K562 (cell line): ENCODE data around the gene NDUFA3. TPM values are rescaled to one million over a fixed set of nuclear protein-coding genes. Genes with fewer than 3 reads are reported as not detected.

Experiments used
- ATAC-seq: fragments of 200-7000 bp; cut with Tn5 transposase; 3 replicates; pipeline ENCODE4 v1.9.1; 2020; ENCODE audit warnings: moderate library complexity
- BruUV-seq: library from RNA; stranded (reverse); fragments of 400-500 nt; replicated peaks from 2 replicates; lab custom pipeline; 2021; lab: Mats Ljungman, UMichigan
- CTCF ChIA-PET: fragments of 300-600 bp; formaldehyde crosslinking; extraction: SDS; loops from one replicate; lab custom pipeline; 2021; ENCODE audit warnings: low intra/inter-chr PET ratio; lab: Yijun Ruan, JAX
- POLR2A ChIA-PET: fragments of 300-600, 350-650 bp; sonication (Branson Sonifier 250); formaldehyde crosslinking; extraction: SDS; loops from one replicate; lab custom pipeline; 2021; ENCODE audit warnings: antibody characterized with exemption, inconsistent platforms; lab: Yijun Ruan, JAX
- DNase-seq, 4 experiments: peaks; one replicate each; pipeline versions ENCODE4 v3.0.0 to v3.0.0-alpha.2; 2011 to 2018; ENCODE audit warnings: low spot score in 3 of 4, mixed read lengths in 3 of 4; ENCODE audit errors: extremely low read depth in 1 of 4
- FAIRE-seq: peaks from 2 replicates; lab custom pipeline; 2011; peaks lifted over from hg19 to GRCh38; lab: Jason Lieb, UNC
- H2AFZ ChIP-seq: 2 replicates; pipeline ENCODE4 v1.6.0; 2011; ENCODE audit warnings: low read depth, low read length, control low read depth, inconsistent platforms
- H3K27ac ChIP-seq: fragments of 200-600 bp; 3 replicates; pipeline ENCODE4 v1.8.0; 2011; ENCODE audit warnings: low read depth, mild to moderate bottlenecking, control low read depth, inconsistent platforms, low read length, moderate library complexity, mixed read lengths; ENCODE audit errors: extremely low read depth
- H3K27me3 ChIP-seq, 2 experiments: fragments of 300-600 bp in 1 of 2; 2 replicates in 1 of 2; 3 replicates in 1 of 2; pipeline versions ENCODE4 v1.6.0 to v1.8.0; 2011; ENCODE audit warnings: inconsistent platforms in 2 of 2, low read length in 2 of 2, mild to moderate bottlenecking in 1 of 2, mixed read lengths in 1 of 2, moderate library complexity in 1 of 2; ENCODE audit not compliant: control insufficient read depth in 2 of 2, insufficient read depth in 2 of 2
- H3K36me3 ChIP-seq: fragments of 300-600 bp; 3 replicates; pipeline ENCODE4 v1.8.0; 2011; ENCODE audit warnings: mild to moderate bottlenecking, low read length, inconsistent platforms; ENCODE audit not compliant: control insufficient read depth, insufficient read depth
- H3K4me1 ChIP-seq, 2 experiments: fragments of 200-600 bp in 1 of 2; replicated peaks in 1 of 2; 2 replicates in 1 of 2; 3 replicates in 1 of 2; pipeline versions ENCODE4 v1.5.1 to v1.8.0; 2011; ENCODE audit warnings: inconsistent platforms in 2 of 2, low read length in 2 of 2, mild to moderate bottlenecking in 1 of 2, mixed read lengths in 1 of 2, moderate library complexity in 1 of 2; ENCODE audit not compliant: control insufficient read depth in 2 of 2, insufficient read depth in 2 of 2
- H3K4me2 ChIP-seq: 2 replicates; pipeline ENCODE4 v1.6.1; 2011; ENCODE audit warnings: low read length, control low read depth, inconsistent platforms, mixed read lengths; ENCODE audit not compliant: insufficient read depth
- H3K4me3 ChIP-seq: fragments of 200-600 bp; sonication (generic), shearing (Covaris generic); 2 replicates; pipeline ENCODE4 v1.5.1; 2016; ENCODE audit warnings: control low read depth, inconsistent platforms
- H3K79me2 ChIP-seq: fragments of 200-600 bp; 3 replicates; pipeline ENCODE4 v1.8.0; 2011; ENCODE audit warnings: low read length, inconsistent platforms; ENCODE audit not compliant: control insufficient read depth, insufficient read depth
- H3K9ac ChIP-seq, 2 experiments: 2 replicates each; pipeline versions ENCODE4 v1.6.0 to v1.6.1; 2011; ENCODE audit warnings: low read depth in 2 of 2, low read length in 2 of 2, control low read depth in 1 of 2, inconsistent platforms in 1 of 2, mild to moderate bottlenecking in 1 of 2, mixed read lengths in 1 of 2; ENCODE audit not compliant: insufficient read depth in 1 of 2
- H3K9me1 ChIP-seq: one replicate; pipeline ENCODE4 v1.6.0; 2011; ENCODE audit warnings: inconsistent platforms, mild to moderate bottlenecking, low read length, moderate library complexity; ENCODE audit not compliant: control insufficient read depth, insufficient read depth
- H3K9me3 ChIP-seq: replicated peaks from 2 replicates; pipeline ENCODE4 v1.5.1; 2011; ENCODE audit warnings: low read depth, low read length, inconsistent platforms; ENCODE audit not compliant: control insufficient read depth, insufficient read depth
- H4K20me1 ChIP-seq: replicated peaks from 2 replicates; pipeline ENCODE4 v1.6.1; 2011; ENCODE audit warnings: low read length, inconsistent platforms, mixed read lengths; ENCODE audit not compliant: control insufficient read depth, insufficient read depth
- CBFA2T2 ChIP-seq: fragments of 450-650 bp; conservative IDR thresholded peaks from 2 replicates; pipeline ENCODE4 v1.6.1; 2017; ENCODE audit warnings: mild to moderate bottlenecking
- CHD4 ChIP-seq: fragments of 200-600 bp; sonication (generic); IDR thresholded peaks from 3 replicates; pipeline ENCODE4 v1.6.1; 2012; ENCODE audit warnings: low read depth, mild to moderate bottlenecking, mixed read lengths, low read length, inconsistent platforms; ENCODE audit not compliant: insufficient read depth, insufficient replicate concordance, poor library complexity, severe bottlenecking
- CREB5 ChIP-seq: fragments of 250-450 bp; sonication (Bioruptor Pico); IDR thresholded peaks from 2 replicates; pipeline ENCODE4 v1.5.0; 2020; ENCODE audit warnings: mild to moderate bottlenecking
- FOXA3 ChIP-seq, 2 experiments: fragments of 450-650 bp in 1 of 2; sonication (generic) in 1 of 2; formaldehyde crosslinking; IDR thresholded peaks in 1 of 2; conservative IDR thresholded peaks in 1 of 2; 2 replicates each; pipeline versions ENCODE4 v1.4.0 to v1.8.0; 2020 to 2022; ENCODE audit warnings: mild to moderate bottlenecking in 2 of 2, missing genetic modification reagents in 1 of 2
- HNRNPL ChIP-seq: fragments of 200-400 bp; formaldehyde crosslinking; IDR thresholded peaks from 2 replicates; pipeline ENCODE4 v1.6.1; 2017; ENCODE audit warnings: low read depth, mild to moderate bottlenecking, low read length
- KAT2B ChIP-seq: IDR thresholded peaks from one replicate; pipeline ENCODE4 v1.6.1; 2012; ENCODE audit warnings: low read depth, mild to moderate bottlenecking, control low read depth, inconsistent platforms, low read length, moderate library complexity
- RCOR1 ChIP-seq, 2 experiments: IDR thresholded peaks; 2 replicates each; pipeline ENCODE4 v1.6.1; 2012; ENCODE audit warnings: low read depth in 2 of 2, low read length in 2 of 2, borderline replicate concordance in 1 of 2, improper control_type of control experiment in 1 of 2
- SP1 ChIP-seq: sonication (generic); formaldehyde crosslinking; IDR thresholded peaks from 2 replicates; pipeline ENCODE4 v1.8.1; 2022; ENCODE audit warnings: mild to moderate bottlenecking, missing genetic modification reagents
- STAG1 ChIP-seq: sonication (generic); formaldehyde crosslinking; IDR thresholded peaks from 2 replicates; pipeline ENCODE4 v1.5.0; 2020; ENCODE audit warnings: missing genetic modification reagents, borderline replicate concordance
- ZNF253 ChIP-seq: fragments of 250-450 bp; sonication (Bioruptor Pico); conservative IDR thresholded peaks from 2 replicates; pipeline ENCODE4 v1.6.1; 2021; ENCODE audit warnings: mild to moderate bottlenecking
- WGBS: fragments of 100-300 bp; shearing (Covaris generic); methylation state at CpG from one replicate; pipeline ENCODE4 v1.1.6; 2016; ENCODE audit warnings: low coverage, mixed read lengths; ENCODE audit not compliant: insufficient coverage; ENCODE audit errors: missing lambda C conversion rate; 5-methylcytosine and 5-hydroxymethylcytosine counted together
- in situ Hi-C: fragments of 300-500 bp; cut with MboI; formaldehyde crosslinking; loops from 4 replicates; pipeline ENCODE4 v1.15.0; 2018; ENCODE audit warnings: inconsistent platforms, mixed read lengths
- intact Hi-C: fragments of 100-400 bp; cut with micrococcal nuclease; formaldehyde crosslinking; loops from 2 replicates; pipeline ENCODE4 v1.14.2; 2022
- polyA plus RNA-seq, 8 experiments: library from polyadenylated mRNA; depleted of rRNA in 4 of 8; stranded (reverse) in 5 of 8; unstranded in 3 of 8; fragments of >200 nt; fragmentation: Nextera tagmentation in 2 of 8; fragmentation: Illumina TruSeq in 1 of 8; extraction: Ambion mirVana in 2 of 8; extraction: Trizol in 1 of 8; gene quantifications; 2 replicates each; pipeline versions ENCODE4 v1.2.1 to v1.2.3, GENCODE V29; 2011 to 2014; ENCODE audit warnings: inconsistent platforms in 1 of 8, missing spikeins in 1 of 8
- total RNA-seq, 7 experiments: library from RNA; depleted of rRNA in 6 of 7; stranded (reverse); fragments of >200 nt in 6 of 7; fragmentation: Illumina TruSeq in 2 of 7; extraction: Trizol in 2 of 7; gene quantifications; 2 replicates each; pipeline versions ENCODE4 v1.2.1 to v1.2.3, GENCODE V29; 2011 to 2021; ENCODE audit warnings: low replicate concordance in 1 of 7
- TF ChIP-seq, protein P1 (sequence below): fragments of 250-450 bp; sonication (Bioruptor Pico); IDR thresholded peaks from 2 replicates; pipeline ENCODE4 v1.8.0; 2021; ENCODE audit warnings: moderate library complexity, mild to moderate bottlenecking, inconsistent platforms

NDUFA3 gene
- total and polyA plus RNA-seq, 9 of the 15 experiments (the other 6 are each of a cell fraction or from before 2014, with no cell fraction given): 39.2 to 279 (median 138) TPM

DNA sequence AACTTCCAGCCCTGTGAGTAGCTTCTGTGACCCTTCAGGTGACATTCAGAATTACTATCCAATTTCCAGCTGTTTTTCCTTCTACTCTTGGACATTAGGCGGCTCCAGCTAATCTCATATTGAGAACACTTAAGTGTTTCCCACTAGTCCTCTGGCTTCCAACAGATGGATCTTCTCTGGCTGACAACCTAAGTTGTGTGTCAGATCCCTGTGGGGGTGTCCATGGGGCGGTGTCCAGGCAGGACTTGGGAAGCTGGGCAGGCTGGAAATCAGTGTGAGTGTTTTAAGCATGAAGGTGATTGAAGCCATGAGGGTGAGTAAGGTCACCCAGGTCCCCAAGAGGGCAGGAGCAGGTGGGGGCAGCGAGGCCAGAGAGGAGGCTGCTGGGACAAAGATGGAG lies 45.0 kb downstream of the NDUFA3 start:
- H3K9me1 ChIP-seq: no peaks in the 10 kb centered on the region
- ChIA-PET POLR2A (interaction anchor here (0.6 to 4.1 kb wide), 4 partner anchors 10 to 13 kb away, joined by 3 to 29 read pairs (median 4); partner anchors contain the start of genes CNOT3 and LENG1), CTCF (no interaction called here)
- TF ChIP-seq, protein P1, sequence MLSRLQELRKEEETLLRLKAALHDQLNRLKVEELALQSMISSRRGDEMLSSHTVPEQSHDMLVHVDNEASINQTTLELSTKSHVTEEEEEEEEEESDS (CRISPR knock-in tag): no peak
- TF ChIP-seq KAT2B (no peak), ZNF253 (CRISPR knock-in tag) (no peak), STAG1 (CRISPR knock-in tag) (no peak), HNRNPL (no peak), FOXA3 (CRISPR knock-in tag; conservative IDR thresholded peaks at IDR 0.05 in 1 of 2, IDR thresholded peaks at IDR 0.05 in 1 of 2) (no peak), RCOR1 (IDR thresholded peaks at IDR 0.05; ENCODE audit: borderline replicate concordance in 1 of 2, low read depth in 2 of 2, low read length in 2 of 2) (no peak), CHD4 (no peak), SP1 (CRISPR knock-in tag) (no peak), CREB5 (CRISPR knock-in tag) (no peak), CBFA2T2 (no peak)
- no peak overlapping the region for H3K9ac ChIP-seq
- H3K4me3 ChIP-seq: no peak overlapping the region
- 69% methylated on average over 3 of the region's 3 CpGs for WGBS
- peaks cover 1% of the 10 kb centered on the region; the same call in 2 of the 3 replicates for H3K79me2 ChIP-seq
- no peak overlapping the region for H3K27ac ChIP-seq
- peaks cover 96% of the 10 kb centered on the region; the same call in 2 of the 3 replicates for H3K36me3 ChIP-seq
- BruUV-seq: no TSS peak
- no peak overlapping the region for H2AFZ ChIP-seq
- H3K4me1 ChIP-seq: peaks cover 0 to 10% of the 10 kb centered on the region in 2 experiments; a peak in 1 of 5 replicates
- H4K20me1 ChIP-seq: peaks cover 1% of the 10 kb centered on the region; the same call in 1 of the 2 replicates
- intact Hi-C loops (no loop called here), in situ Hi-C loops (no loop called here)
- no peak for DNase-seq
- ATAC-seq: no peak; the same call in 2 of the 3 replicates
- H3K27me3 ChIP-seq: no peaks in the 10 kb centered on the region
- no peak overlapping the region for H3K4me2 ChIP-seq
- no peaks in the 10 kb centered on the region for H3K9me3 ChIP-seq
- FAIRE-seq: no peak
